ENCODE data around the gene FAR1.

DNA sequence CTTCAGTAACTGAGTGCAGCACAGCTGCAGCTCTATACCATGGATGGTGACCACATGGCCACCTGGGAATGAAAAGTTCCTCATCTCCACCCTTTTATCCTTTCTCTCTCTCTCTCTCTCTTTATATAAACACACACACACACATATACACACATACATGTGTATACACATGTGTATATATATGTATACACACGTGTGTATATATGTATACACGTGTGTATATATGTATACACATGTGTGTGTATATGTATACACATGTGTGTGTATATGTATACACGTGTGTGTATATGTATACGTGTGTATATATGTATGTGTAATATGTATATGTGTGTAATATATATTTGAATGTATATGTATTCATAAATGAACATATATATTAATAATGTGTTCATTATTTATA is 18.8 kb upstream of the FAR1 start:
- no peak for TF ChIP-seq POLR2A (IDR thresholded peaks at IDR 0.05)
- TF ChIP-seq, protein P1, sequence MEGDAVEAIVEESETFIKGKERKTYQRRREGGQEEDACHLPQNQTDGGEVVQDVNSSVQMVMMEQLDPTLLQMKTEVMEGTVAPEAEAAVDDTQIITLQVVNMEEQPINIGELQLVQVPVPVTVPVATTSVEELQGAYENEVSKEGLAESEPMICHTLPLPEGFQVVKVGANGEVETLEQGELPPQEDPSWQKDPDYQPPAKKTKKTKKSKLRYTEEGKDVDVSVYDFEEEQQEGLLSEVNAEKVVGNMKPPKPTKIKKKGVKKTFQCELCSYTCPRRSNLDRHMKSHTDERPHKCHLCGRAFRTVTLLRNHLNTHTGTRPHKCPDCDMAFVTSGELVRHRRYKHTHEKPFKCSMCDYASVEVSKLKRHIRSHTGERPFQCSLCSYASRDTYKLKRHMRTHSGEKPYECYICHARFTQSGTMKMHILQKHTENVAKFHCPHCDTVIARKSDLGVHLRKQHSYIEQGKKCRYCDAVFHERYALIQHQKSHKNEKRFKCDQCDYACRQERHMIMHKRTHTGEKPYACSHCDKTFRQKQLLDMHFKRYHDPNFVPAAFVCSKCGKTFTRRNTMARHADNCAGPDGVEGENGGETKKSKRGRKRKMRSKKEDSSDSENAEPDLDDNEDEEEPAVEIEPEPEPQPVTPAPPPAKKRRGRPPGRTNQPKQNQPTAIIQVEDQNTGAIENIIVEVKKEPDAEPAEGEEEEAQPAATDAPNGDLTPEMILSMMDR (IDR thresholded peaks at IDR 0.05): no peak
- no peak for TF ChIP-seq EP300 (IDR thresholded peaks at IDR 0.05)
- TF ChIP-seq POLR2AphosphoS5 (IDR thresholded peaks at IDR 0.05): no peak
